Stimulated activated effector memory CD8-positive, alpha-beta T cell treated with anti-CD3 and anti-CD28 coated beads, Interleukin-12 subunit alpha, Interleukin-12 subunit beta, amount 100 ng/mL, for 72 hours (primary cell): ENCODE data around the gene LEMD2.
A peak's percentile ranks its signal among the peaks of the same experiment; 100 is the strongest.
"Not testable (repeated sequence)": the region's sequence is repeated elsewhere in the genome, so short reads cannot be mapped to it uniquely, and the experiment has no call there.

Experiments used
- ATAC-seq: fragments of 150-1000 bp; cut with Tn5 transposase; 2 replicates; pipeline ENCODE4 v1.10.0; 2021
- DNase-seq, 2 donors: peaks; one replicate each; pipeline ENCODE4 v3.0.0; 2021 to 2022; ENCODE audit warnings: low spot score in 2 of 2
- H3K27ac Mint-ChIP-seq: one replicate; pipeline ENCODE4 v1.8.0; 2022; ENCODE audit warnings: mild to moderate bottlenecking, mixed read lengths
- H3K36me3 Mint-ChIP-seq: one replicate; pipeline ENCODE4 v1.8.0; 2022; ENCODE audit warnings: mild to moderate bottlenecking, mixed read lengths
- H3K4me1 Mint-ChIP-seq: one replicate; pipeline ENCODE4 v1.8.0; 2022; ENCODE audit warnings: mixed read lengths
- H3K4me3 Mint-ChIP-seq: one replicate; pipeline ENCODE4 v1.8.0; 2022; ENCODE audit warnings: mild to moderate bottlenecking, mixed read lengths
- H3K9me3 Mint-ChIP-seq: one replicate; pipeline ENCODE4 v1.8.0; 2022; ENCODE audit warnings: mixed read lengths

Gene LEMD2

DNA sequence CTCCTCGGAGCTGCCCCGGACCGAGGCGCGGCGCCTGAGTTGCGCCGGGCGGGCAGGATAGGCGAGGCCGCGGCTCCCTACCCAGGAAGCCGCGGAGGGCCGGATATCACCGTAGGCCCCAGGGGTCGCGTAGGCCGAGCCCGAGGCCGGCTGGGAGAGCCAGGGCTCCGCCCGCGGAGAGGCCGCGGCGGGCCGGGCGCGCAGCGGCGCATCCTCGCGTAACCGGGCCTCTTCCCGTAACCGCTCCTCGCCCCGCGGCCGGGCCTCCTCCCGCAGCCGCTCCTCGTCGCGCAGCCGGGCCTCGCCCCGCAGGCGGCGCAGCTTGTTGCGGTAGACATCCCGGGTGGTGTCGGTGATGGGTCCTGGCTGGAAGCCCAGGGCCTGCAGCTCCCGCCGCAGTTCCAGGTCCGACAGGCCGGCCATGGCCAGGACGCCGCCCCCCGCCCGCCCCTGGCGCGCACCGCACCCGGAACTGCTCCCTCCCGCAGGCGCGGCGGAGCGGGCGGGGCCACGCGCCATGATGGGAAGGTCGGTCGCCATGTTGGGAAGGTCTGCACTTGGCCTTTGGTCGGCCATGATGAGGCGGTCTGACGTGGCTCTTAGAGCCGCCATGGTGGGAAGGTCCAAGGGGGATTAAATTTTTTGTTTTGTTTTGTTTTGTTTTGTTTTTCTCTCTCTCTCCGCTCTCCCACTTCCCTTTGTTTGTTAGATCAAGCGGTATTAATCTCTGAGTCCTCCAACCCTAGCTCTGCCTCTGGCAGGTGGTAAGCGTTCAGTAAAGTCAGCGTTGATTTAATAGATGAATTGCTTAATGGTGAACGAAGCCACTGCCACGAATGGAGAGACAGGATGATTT lies at the start of gene LEMD2:
Gene LEMD2 (minus strand): TSS at position 437 of the 856 bp plus-strand sequence. CDS start 14 bp downstream, at position 423.
- Mint-ChIP-seq H3K4me1 (peaks cover 50% of the 10 kb centered on the region), H3K9me3 (no peaks in the 10 kb centered on the region), H3K27ac (peak within 1 kb of the TSS; percentile 98), H3K36me3 (peaks cover 38% of the 10 kb centered on the region), H3K4me3 (peak within 1 kb of the TSS; percentile 91)
- ATAC-seq (peak; percentile 90), DNase-seq (peak; percentile 88 to 98)

DNA sequence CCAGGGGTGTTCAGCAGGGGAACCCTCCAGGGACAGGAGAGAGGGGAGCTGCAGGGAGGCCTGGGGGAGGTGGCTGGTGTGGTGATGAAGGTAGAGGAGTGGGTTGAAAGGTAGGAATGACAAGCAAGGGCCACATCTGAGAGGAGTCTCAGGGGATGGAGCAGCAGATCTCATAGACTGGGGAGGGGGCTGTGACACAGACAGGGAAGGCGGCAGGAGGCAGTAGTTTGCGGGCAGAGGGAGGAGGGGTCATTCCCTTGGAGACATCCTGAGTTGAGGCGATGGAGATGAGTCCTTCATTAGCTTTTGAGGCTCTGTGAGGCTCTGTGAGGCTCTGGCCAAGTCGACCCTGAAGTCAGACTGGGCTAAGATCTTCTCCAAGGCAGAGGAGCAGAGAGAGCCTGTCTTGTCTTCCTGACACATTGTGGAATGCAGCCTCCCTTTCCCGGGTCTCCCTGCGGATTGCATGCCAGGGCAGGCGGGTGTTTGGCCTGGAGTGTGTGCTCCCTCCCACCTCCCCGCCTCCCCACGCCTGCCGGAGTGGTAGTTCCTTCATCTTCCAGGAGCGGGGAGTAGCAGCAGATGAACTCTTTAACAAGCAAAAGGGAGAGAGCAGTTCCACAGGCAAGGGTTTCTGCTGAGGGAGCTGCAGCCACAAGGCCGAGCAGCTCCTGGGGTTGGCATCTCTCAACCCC lies 49.2 kb upstream of the LEMD2 start:
- DNase-seq (no peak), ATAC-seq (no peak)
- Mint-ChIP-seq H3K9me3 (peaks cover 6% of the 10 kb centered on the region), H3K36me3 (peaks cover 5% of the 10 kb centered on the region), H3K4me1 (peaks cover 21% of the 10 kb centered on the region), H3K27ac (peak overlapping the region; percentile 56), H3K4me3 (no peak overlapping the region)

DNA sequence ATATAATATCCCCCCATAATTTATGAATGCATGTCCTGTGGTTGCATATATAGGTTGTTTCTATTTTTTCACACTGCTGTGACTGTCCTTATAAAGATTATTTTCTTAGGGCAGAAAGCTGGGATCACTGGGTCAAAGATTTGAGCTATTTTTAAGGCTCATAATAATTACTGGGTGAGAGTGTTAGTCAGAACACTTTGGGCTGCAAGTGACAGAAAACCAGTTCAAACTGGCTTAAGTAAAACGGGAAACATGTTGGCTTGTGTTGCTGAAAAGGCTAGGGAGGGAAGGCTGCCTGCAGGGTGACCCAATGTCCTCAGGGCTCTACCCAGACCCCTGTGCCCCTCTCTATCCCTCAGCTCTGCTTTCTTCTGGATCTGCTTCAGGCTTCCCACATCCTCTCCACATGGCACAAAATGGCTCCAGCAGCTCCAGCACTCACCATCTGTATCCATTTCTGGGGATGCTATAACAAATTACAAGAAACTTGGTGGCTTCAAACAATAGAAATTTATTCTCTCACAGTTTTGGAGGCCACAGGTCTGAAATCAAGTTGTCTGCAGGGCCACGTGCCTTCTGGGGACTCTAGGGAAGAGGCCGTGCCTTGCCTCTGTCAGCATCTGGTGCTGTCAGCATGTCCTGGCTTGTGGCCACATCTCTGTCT lies 48.0 kb upstream of the LEMD2 start:
- Mint-ChIP-seq H3K4me3 (no peak overlapping the region), H3K9me3 (peaks cover 6% of the 10 kb centered on the region), H3K36me3 (peaks cover 5% of the 10 kb centered on the region), H3K27ac (peak overlapping the region; percentile 56), H3K4me1 (peaks cover 21% of the 10 kb centered on the region)
- ATAC-seq, result no peak
- no peak for DNase-seq

DNA sequence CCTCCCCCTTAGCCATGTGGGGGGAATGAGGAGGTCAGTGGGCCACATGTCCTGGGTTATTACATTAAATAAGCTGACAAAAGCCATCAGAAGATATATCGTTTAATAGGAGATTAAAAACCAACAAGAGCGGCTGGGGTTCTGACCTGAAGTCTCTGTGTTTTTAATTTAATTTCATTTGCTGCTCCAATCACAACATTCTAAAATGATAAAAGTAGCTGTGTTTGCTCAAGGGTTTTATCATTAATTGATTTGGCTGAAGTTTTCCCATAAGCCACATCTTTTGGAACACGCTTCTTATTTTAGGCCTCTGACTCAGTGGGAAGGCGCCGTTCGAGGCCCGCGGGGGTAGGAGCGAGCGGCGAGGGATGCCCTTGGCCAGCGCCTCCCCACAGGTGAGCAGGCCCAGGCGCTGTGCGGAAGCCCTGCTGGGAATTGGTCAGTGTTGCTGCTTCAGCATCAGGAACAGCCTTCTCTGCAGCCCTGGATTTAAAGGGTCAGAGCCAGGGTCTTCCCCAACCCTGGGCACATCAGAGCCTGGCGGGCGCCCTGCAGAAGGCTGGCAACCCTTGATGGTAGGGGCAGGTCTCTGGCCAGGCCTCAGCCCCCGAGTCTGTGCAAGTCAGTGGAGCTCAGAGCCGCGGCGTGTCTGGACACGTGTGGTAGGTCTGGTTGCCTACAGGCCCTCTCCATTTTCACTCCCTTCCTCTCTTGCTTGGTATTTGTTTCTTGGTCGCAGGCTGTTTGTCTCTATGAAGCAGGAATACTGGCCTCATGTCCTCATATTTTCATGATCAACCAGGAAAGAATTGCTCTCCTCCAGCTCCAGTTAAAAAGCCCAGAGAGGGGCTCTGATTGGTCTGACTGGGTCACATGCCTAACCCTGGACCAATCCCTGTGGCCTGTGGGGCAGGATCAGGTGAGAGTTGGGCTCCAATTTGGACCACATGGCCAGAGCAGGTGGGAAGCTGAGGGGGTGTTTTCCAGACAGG lies 45.8 kb upstream of the LEMD2 start:
- DNase-seq (no peak), ATAC-seq (no peak)
- Mint-ChIP-seq H3K9me3 (peaks cover 6% of the 10 kb centered on the region), H3K4me1 (peaks cover 16% of the 10 kb centered on the region), H3K36me3 (peaks cover 5% of the 10 kb centered on the region), H3K27ac (no peak overlapping the region), H3K4me3 (no peak overlapping the region)

DNA sequence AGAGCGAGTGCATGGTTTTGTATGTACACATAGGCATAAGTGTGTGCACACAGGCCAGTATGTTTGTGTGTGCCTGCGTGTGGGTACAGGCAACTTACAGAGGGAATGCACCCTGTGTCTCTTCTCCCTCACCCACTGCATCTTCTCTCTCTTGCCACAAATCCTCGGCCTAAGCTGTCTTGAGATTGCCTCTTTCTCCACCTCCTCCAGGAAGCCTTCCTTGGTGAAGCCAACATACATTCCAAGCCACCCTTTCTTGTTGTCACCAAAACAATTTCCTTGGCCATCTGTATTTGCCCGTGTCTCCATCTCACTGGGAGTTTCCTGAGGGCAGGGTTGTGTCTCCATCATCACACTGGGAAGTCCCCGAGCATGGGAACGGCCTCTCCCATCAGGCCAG lies 44.7 kb upstream of the LEMD2 start:
- Mint-ChIP-seq H3K4me1 (peaks cover 5% of the 10 kb centered on the region), H3K27ac (no peak overlapping the region), H3K9me3 (peaks cover 6% of the 10 kb centered on the region), H3K4me3 (no peak overlapping the region), H3K36me3 (peaks cover 5% of the 10 kb centered on the region)
- DNase-seq (no peak), ATAC-seq (no peak)

DNA sequence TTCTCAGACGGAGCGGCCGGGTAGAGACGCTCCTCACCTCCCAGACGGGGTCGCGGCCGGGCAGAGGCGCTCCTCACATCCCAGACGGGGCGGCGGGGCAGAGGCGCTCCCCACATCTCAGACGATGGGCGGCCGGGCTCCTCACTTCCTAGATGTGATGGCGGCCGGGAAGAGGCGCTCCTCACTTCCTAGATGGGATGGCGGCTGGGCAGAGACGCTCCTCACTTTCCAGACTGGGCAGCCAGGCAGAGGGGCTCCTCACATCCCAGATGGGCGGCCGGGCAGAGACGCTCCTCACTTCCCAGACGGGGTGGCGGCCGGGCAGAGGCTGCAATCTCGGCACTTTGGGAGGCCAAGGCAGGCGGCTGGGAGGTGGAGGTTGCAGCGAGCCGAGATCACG lies 43.9 kb upstream of the LEMD2 start:
- not testable (repeated sequence) for H3K4me1 Mint-ChIP-seq, ATAC-seq, H3K9me3 Mint-ChIP-seq, H3K27ac Mint-ChIP-seq, DNase-seq, H3K36me3 Mint-ChIP-seq, H3K4me3 Mint-ChIP-seq

DNA sequence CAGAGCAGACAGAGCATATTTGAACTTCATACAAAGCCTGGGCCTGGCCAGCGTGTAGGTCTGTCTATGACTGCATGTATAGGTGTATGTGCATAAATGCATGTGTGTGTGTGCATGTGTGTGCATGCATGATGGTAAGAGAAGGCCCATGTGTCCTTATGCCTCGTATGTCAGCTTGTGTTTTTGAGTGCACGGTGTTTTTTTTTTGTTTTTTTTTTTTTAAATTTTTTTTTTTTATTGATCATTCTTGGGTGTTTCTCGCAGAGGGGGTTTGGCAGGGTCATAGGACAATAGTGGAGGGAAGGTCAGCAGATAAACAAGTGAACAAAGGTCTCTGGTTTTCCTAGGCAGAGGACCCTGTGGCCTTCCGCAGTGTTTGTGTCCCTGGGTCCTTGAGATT lies 42.8 kb upstream of the LEMD2 start:
- H3K27ac Mint-ChIP-seq, H3K4me1 Mint-ChIP-seq, ATAC-seq, H3K4me3 Mint-ChIP-seq, DNase-seq, H3K9me3 Mint-ChIP-seq, H3K36me3 Mint-ChIP-seq: not testable (repeated sequence)

DNA sequence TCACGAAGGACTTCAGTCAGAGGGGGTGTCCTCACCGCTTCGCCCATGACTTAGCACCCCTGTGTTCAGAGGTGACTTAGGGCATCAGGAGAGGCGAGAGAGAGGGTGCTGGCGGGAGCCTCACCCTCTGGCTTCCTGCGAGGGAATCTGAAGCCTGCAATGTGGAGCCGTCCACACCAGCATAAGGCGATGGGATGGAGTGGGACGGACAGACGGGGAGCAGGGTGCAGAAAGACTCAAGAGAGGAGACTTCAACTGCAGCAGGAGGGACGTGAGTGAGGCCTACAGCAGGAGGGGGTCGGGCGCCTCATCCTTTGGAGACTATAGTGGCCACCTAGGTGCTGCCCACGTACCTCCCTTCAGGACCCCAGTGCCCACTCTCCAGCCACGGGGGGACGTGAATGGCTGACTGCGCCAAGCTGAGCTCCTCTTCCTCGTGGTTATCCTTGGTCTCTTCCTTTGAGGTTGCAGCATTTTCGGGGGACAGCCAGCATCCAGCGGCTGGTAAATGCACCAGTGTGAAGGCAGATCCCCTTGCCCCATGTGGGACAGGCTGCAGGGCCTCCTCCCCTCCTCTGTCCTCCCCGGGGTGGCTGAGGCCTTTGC lies 41.8 kb upstream of the LEMD2 start:
- no peak overlapping the region for H3K27ac Mint-ChIP-seq
- H3K4me1 Mint-ChIP-seq, result peaks cover 5% of the 10 kb centered on the region
- ATAC-seq, result no peak
- H3K9me3 Mint-ChIP-seq, result no peaks in the 10 kb centered on the region
- DNase-seq, result no peak
- no peaks in the 10 kb centered on the region for H3K36me3 Mint-ChIP-seq
- H3K4me3 Mint-ChIP-seq, result no peak overlapping the region

DNA sequence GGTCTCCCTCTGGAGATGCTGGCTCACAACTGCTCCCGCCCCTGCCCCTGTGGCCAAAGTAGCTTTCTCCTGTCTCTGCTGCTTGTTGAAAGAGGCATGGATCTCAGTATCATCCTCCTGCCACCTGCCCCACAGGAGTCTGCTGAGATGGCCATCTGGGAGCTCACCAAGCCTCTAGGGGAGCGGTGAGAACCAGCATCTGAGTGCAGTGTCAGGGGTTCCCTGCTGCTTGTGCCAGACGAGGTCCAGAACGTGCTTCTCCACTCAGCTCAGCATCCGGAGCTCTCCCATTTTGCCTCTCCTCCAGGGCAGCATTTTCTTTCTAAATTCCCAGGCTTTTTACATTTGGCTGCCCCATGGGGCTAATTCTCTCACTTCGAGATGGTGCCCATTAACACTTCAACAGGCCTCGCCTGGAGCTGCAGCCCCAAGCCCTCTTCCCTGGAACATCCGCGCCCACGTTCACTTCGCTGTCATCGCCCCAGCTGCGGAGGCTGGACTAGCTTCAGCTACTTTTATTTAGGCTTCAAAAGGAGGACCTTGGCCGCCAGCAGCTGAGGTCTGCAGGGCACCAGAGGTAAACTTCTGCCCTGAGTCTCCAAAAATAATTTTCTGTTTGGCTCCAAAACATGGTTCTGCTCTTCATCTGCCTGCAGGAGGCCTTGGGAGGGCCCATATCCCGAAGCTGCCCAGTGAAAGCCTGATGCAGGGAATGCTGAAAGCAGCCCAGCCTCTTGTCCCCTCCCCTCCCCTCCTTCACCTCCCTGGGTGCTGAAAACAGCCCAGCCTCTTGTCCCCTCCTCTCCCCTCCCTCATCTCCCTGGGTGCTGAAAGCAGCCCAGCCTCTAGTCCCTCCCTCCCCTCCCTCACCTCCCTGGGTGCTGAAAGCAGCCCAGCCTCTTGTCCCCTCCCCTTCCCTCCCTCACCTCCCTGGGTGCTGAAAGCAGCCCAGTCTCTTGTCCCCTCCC lies 40.1 kb upstream of the LEMD2 start:
- no peak overlapping the region for H3K27ac Mint-ChIP-seq
- no peak overlapping the region for H3K4me3 Mint-ChIP-seq
- H3K4me1 Mint-ChIP-seq, result peaks cover 5% of the 10 kb centered on the region
- DNase-seq (no peak), ATAC-seq (no peak)
- H3K9me3 Mint-ChIP-seq, result no peaks in the 10 kb centered on the region
- no peaks in the 10 kb centered on the region for H3K36me3 Mint-ChIP-seq

DNA sequence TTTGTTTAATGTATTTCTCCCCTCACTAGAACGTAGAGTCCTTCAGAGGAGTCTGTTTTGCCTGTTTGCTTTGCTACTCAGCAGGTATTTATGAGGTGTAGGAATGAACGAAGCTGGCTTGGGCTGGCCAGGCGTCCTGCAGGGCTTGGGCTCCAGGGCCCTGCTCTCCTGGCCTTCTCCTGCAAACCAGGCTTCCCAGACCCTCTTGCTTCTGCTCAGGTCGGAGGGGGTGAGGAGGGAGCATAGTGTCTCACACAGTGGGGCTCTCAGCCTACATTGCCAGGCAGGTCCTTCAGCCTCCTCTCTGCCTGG lies 39.5 kb upstream of the LEMD2 start:
- Mint-ChIP-seq H3K27ac (no peak overlapping the region), H3K9me3 (no peaks in the 10 kb centered on the region), H3K36me3 (no peaks in the 10 kb centered on the region), H3K4me1 (peaks cover 5% of the 10 kb centered on the region), H3K4me3 (no peak overlapping the region)
- ATAC-seq (no peak), DNase-seq (no peak)

DNA sequence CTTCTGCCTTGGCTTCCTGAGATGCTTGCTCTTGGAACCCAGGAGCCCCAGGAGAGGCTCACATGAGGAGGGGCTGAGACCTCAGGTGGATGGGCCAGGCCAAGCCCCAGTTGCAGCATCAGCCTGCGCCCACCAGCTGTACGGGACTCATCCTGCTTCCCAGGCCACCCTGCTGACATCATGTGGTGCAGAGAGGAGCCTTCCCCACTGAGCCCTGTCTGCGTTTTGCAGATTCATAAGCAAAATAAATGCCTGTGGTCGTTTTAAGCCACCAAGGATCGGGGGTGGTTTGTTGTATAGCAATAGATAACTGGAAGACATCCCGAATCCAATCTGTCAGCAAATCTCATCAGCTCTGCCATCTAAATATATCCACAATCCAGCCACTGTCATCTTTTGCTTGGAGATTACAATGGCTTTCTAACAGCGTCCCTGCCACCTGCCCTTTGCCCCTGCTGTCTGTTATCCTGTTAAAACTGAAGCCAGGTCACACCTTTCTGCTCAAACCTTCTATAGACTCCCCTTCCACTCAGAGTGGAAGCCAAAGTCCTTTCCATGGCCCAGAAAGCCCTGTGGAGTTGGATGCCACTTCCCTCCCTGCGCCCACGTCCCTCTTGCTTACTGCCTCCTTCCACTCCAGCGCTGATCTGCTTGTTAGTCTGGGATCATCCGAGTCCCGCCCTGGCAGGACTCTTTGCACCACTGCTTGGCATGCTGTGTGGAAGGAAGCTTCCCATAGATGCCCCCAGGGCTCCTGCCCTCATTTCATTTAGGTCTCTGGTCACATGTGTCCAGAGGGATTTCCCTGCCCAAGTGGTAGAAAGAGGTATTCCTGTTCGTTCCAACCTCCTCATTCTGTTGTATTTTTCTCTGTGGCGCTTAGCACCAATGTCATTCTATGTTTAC lies 38.9 kb upstream of the LEMD2 start:
- DNase-seq, result no peak
- H3K27ac Mint-ChIP-seq, result no peak overlapping the region
- H3K4me3 Mint-ChIP-seq, result no peak overlapping the region
- H3K36me3 Mint-ChIP-seq, result no peaks in the 10 kb centered on the region
- peaks cover 5% of the 10 kb centered on the region for H3K4me1 Mint-ChIP-seq
- no peak for ATAC-seq
- H3K9me3 Mint-ChIP-seq, result no peaks in the 10 kb centered on the region

DNA sequence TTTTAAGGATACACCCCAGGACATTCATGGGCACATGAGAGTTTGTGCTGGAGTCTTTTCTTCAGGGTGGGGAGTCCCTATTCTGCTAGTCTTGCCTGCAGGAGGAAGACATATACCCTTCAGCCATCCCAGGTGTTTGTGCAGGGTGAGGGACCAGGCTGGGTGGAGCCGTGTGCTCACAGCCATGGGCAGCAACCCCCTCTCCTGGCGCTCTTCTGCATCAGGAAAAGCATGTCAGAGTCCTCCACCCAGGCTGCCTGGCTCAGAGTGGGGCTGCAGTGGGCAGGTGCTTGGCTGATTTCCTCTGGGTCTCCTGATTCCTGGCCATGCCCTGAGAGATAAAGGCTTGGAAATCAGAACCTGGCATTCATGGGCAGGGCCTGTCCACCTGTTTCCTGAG lies 37.6 kb upstream of the LEMD2 start:
- H3K9me3 Mint-ChIP-seq, result no peaks in the 10 kb centered on the region
- H3K27ac Mint-ChIP-seq, result no peak overlapping the region
- no peak for ATAC-seq

More for the DNA sequence above, 37.6 kb upstream of the LEMD2 start:
- no peak overlapping the region for H3K4me3 Mint-ChIP-seq
- no peak for DNase-seq
- H3K4me1 Mint-ChIP-seq, result peaks cover 5% of the 10 kb centered on the region
- no peaks in the 10 kb centered on the region for H3K36me3 Mint-ChIP-seq
